GM12891 (cell line): ENCODE results near the gene WRNIP1.

Experiments used
- PAX5 ChIP-seq: IDR thresholded peaks from 2 replicates; pipeline ENCODE4 v1.6.1; 2011; ENCODE audit warnings: low read length, moderate library complexity, mild to moderate bottlenecking; ENCODE audit not compliant: insufficient read depth, severe bottlenecking
- POLR2A ChIP-seq: IDR thresholded peaks from 2 replicates; pipeline ENCODE4 v1.6.1; 2011; ENCODE audit warnings: low read depth, low read length, control low read depth
- POLR2AphosphoS5 ChIP-seq: IDR thresholded peaks from 2 replicates; pipeline ENCODE4 v1.6.1; 2011; ENCODE audit warnings: low read depth, low read length, control low read depth
- SPI1 ChIP-seq: IDR thresholded peaks from 2 replicates; pipeline ENCODE4 v1.6.1; 2011; ENCODE audit warnings: low read depth, low read length, control low read depth

DNA sequence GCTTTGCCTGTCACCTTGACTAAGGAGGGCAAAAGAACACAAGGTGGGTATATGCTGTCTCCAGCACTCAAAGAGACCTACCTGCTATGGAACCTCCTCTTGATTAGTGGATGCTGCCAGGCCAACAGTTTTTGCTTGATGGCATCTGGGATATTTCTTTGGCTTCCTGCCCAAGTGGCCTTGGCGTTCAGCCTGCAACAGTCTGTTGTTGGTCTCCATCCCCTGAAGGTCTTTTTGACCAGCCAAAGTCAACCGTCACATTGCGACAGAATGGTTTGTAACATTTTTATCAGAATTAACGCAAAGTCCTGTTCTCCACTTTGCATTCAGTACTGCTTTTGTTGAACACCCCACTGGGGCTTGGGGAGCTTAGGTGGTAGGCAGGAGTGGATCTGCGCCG lies 39.3 kb downstream of the WRNIP1 start:
- no peak for TF ChIP-seq POLR2A
- TF ChIP-seq POLR2AphosphoS5, result no peak
- TF ChIP-seq SPI1, result no peak
- no peak for TF ChIP-seq PAX5
